ENCODE measurements around the gene TRMO. TPM values are rescaled to one million over a fixed set of nuclear protein-coding genes. Genes with fewer than 3 reads are reported as not detected.

TRMO gene
- total and polyA plus RNA-seq, 9 of the 15 experiments (the other 6 are each of a cell fraction or from before 2014, with no cell fraction given) = 5.6 to 22.4 (median 16.2) TPM

DNA sequence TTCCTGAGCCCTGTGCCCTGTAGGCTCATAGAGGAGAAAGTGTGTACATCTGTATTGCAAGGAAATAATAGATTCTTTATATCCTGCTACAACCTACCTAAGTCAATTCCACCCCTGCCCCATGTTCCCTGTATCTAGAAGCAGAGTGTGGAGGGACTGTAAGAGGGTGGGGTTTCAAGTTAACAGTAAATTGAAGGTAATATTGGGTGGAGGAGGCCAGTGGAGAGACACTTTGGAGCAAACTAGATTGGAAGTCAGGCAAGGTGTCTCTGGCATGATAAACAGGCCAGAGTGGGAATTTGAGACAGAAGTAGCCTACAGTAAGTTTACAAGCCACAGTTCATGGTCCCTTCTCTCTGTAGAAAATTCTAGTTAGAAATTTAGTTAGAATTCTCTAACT is 17.9 kb upstream of the TRMO start (continued):
- TF ChIP-seq CTBP1 (IDR thresholded peaks at IDR 0.05; ENCODE audit: borderline replicate concordance) (no peak), GTF2B (IDR thresholded peaks at IDR 0.05; ENCODE audit: extremely low read depth, insufficient read length) (no peak), ZFX (CRISPR knock-in tag; IDR thresholded peaks at IDR 0.05) (peak; percentile 41; the same call in 1 of the 2 replicates), LEF1 (IDR thresholded peaks at IDR 0.05) (peak; percentile 35; the same call in 1 of the 2 replicates), YY1 (IDR thresholded peaks at IDR 0.05; ENCODE audit: borderline replicate concordance in 1 of 3, control insufficient read depth in 1 of 3, extremely low read depth in 1 of 3, insufficient read depth in 3 of 3, insufficient read length in 1 of 3, insufficient replicate concordance in 2 of 3, low read depth in 1 of 3, low read length in 2 of 3) (no peak), SMARCA4 (IDR thresholded peaks at IDR 0.05) (peak; percentile 75), SAP30 (IDR thresholded peaks at IDR 0.05; ENCODE audit: borderline replicate concordance, insufficient read depth, low read depth, low read length, poor library complexity, severe bottlenecking) (no peak), NEUROD1 (IDR thresholded peaks at IDR 0.05; ENCODE audit: borderline replicate concordance, low read depth, low read length, partially characterized antibody) (no peak), KDM4B (IDR thresholded peaks at IDR 0.05; ENCODE audit: borderline replicate concordance in 2 of 2, low read depth in 1 of 2) (no peak), THRA (IDR thresholded peaks at IDR 0.05) (no peak), ZSCAN32 (CRISPR knock-in tag; IDR thresholded peaks at IDR 0.05) (no peak)
- TF ChIP-seq, protein P1, sequence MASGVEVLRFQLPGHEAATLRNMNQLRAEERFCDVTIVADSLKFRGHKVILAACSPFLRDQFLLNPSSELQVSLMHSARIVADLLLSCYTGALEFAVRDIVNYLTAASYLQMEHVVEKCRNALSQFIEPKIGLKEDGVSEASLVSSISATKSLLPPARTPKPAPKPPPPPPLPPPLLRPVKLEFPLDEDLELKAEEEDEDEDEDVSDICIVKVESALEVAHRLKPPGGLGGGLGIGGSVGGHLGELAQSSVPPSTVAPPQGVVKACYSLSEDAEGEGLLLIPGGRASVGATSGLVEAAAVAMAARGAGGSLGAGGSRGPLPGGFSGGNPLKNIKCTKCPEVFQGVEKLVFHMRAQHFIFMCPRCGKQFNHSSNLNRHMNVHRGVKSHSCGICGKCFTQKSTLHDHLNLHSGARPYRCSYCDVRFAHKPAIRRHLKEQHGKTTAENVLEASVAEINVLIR (CRISPR knock-in tag; IDR thresholded peaks at IDR 0.05) = no peak
- TF ChIP-seq, protein P2, sequence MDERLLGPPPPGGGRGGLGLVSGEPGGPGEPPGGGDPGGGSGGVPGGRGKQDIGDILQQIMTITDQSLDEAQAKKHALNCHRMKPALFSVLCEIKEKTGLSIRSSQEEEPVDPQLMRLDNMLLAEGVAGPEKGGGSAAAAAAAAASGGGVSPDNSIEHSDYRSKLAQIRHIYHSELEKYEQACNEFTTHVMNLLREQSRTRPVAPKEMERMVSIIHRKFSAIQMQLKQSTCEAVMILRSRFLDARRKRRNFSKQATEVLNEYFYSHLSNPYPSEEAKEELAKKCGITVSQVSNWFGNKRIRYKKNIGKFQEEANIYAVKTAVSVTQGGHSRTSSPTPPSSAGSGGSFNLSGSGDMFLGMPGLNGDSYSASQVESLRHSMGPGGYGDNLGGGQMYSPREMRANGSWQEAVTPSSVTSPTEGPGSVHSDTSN (CRISPR knock-in tag; IDR thresholded peaks at IDR 0.05; ENCODE audit: low read depth) = no peak
- TF ChIP-seq, protein P2 (tag; conservative IDR thresholded peaks at IDR 0.05; ENCODE audit: low read depth) = no peak
- TF ChIP-seq, protein P3, sequence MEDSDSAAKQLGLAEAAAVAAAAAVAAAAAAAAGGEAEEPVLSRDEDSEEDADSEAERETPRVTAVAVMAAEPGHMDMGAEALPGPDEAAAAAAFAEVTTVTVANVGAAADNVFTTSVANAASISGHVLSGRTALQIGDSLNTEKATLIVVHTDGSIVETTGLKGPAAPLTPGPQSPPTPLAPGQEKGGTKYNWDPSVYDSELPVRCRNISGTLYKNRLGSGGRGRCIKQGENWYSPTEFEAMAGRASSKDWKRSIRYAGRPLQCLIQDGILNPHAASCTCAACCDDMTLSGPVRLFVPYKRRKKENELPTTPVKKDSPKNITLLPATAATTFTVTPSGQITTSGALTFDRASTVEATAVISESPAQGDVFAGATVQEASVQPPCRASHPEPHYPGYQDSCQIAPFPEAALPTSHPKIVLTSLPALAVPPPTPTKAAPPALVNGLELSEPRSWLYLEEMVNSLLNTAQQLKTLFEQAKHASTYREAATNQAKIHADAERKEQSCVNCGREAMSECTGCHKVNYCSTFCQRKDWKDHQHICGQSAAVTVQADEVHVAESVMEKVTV (CRISPR knock-in tag; IDR thresholded peaks at IDR 0.05) = no peak
